Putamen (tissue), 1 donor: ENCODE results near the gene MOG.

ENCODE experiments used
- DNase-seq: peaks from one replicate; pipeline ENCODE4 v3.0.0-alpha.2; 2016; ENCODE audit warnings: low spot score

MOG gene

DNA sequence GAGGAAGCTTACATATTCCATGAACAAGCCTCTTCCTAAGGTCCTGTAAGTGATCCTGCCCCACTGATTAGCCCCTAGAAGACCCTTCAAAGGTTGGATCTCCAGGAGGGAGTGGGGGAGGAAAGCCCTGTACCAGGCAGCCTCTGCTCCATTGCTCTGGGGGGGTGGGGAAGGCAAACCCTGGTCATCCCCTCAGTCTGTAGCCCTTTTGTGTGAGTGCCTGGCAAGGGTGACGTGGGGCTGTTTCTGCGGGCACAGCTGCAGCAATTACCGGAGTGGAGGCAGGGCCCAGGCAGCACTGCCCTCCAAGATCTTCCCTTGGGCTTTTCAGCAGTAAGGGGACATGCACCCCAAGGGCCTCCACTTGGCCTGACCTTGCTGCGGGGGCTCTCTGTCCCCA lies at the start of gene MOG:
TSS of gene MOG (plus strand) at position 295 of the 400 bp plus-strand sequence. CDS start 118 bp downstream, outside the sequence.
- DNase-seq, result peak; percentile 96

DNA sequence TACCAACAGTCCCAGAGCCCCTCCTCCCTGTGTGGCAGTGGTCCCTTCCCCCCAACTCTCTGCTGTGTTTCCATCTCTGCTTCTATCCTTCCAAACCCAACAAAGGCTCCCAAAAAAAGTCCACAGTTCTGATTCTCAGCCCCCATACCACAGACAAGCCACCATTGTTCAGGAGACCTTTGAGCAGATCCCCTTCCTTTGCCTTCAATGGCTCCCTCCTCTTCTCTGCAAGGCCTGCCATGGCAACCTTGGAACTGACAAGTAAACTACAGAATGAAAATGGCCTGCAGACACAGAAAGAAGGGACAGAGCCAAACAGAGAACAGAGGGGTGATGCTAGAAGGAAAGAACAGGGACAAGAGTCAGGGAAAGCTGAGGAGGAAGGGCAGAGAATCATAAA lies 48.8 kb upstream of the MOG start:
- DNase-seq, result no peak

DNA sequence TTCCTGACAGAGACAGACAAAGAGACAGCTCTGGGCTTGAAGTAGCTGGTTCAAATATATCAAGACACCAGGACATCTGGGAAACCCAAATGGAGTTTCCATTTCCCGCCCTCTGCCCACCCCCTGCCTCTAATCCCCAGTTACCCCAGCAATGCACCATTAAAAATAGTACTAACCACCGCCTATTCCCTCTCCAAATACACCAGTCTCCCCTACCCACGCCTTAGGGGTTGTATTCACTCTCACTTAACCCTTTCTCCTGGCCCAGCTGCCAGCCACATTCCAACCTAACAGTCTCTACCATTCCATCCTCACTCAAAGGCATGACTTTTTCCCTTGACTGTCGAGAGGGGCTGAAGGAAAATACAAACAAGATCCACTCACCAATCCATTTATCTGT lies 46.4 kb upstream of the MOG start:
- no peak for DNase-seq

DNA sequence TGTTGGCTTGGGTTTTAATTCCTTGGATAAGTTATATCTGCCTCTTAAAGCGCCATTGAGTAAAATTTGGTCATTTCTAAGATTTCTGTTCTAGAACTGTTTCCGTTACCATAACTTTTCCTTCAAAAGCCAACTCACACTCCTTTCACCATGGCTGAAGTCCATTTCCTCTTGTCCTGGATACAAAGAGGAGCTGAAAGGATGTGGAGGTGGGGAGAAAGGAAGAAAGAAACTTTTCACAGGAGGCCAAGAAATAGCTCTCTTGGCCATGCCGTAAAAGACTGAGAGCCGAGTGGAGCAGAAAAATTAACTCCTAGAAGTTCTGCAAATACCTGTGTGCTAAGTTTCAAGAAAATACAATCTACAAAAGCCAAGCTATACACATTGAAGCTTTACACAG lies 45.5 kb upstream of the MOG start:
- DNase-seq, result no peak

DNA sequence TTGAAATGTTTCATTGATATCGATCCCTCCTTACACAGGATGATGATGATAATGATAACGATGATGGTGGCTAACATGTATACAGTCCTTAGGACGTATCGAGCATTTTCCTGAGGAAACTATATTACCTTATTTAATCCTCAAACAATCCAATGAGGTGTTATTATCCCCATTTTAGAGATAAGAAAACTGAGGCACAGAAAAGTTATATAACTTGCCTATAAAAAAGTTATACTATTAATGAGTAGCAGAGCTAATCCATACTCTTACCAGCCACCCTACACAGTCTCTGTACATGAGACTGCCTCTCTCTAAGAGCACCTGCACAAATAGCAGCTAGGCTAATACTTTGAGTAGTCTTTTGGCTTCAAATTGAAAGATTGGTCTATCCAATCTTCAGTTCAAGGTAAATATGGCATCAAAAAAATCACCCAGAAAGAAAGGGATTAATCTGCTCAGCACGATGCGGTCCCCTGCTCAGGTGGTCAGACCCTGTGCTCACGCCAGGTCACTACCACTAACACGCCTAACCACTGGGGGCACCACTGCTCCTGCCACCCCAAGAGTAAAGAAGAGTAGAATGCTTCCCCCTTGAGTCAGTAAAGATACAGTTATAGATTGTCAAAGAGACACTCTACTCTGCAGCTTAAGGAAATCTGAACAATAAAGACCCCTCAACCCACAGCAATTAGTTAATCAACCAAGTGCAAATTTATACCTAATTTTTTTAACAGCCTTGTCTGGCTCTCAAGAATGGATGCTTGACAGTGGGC lies 38.9 kb upstream of the MOG start:
- no peak for DNase-seq

DNA sequence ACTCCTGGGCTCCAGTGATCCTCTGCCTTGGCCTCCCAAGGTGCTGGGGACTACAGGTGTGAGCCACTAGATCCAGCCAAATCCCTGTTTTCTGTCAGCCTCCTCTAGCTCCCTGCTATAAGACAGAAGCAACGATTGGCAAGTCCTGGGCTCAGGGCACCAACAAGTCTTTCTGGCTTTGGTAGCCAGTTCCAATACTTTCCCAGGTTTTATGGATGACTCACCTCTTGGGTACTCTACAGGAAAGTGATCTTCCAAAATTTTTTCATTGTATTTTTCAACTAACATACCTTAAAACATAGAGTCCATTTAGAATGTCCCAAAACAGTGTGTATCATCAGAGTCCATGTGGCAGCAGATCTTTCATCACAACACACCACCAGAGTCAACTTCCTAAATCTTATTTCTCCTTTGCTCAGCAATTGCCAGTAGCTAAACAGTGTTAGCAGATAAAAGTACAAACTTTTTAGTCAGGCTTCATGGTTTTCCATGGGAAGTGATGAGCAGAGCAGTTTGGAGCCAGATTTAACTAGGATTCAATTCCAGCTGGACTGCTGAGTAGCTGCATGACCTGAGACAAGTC lies 37.2 kb upstream of the MOG start:
- DNase-seq, result no peak

DNA sequence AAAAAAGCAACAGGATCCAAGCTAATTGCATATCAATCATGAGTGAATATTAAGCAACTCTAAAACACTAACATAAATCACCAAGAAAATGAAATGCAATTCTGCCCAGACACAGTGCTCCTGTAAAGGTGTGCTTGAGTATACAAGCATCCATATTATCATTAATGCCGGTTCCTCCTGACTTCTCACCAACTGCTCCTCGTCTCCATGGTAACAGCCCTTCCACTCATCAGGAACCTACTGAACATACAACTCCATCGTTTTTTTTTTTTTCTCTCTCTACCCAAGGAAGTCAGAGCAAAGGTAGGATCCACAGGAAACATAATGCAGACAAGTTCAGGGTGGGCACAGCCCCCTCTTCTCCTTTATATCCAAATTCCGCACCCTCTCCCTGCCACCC lies 36.3 kb upstream of the MOG start:
- peak; percentile 55 for DNase-seq

DNA sequence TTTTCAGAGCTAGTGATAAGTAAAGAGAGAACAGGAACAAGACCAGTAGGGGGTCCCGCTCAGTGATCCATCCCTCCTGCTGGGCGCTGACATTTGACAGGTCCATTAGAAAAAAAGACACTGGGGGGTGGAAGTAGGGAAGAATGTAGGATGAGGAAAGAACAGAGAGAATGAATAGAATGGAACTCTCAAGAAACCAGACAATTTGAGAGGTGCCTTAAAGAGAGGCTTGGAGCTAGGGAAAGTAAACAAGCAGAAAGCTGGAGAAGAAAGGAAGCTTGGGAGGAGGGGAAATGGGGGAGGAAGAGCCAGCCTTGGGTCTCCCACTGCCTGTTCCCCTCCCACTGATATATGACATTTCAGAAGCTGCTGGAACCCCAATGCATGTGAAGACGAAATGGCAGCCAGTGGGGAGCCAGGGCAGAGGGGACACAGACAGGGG lies 32.4 kb upstream of the MOG start:
- no peak for DNase-seq

DNA sequence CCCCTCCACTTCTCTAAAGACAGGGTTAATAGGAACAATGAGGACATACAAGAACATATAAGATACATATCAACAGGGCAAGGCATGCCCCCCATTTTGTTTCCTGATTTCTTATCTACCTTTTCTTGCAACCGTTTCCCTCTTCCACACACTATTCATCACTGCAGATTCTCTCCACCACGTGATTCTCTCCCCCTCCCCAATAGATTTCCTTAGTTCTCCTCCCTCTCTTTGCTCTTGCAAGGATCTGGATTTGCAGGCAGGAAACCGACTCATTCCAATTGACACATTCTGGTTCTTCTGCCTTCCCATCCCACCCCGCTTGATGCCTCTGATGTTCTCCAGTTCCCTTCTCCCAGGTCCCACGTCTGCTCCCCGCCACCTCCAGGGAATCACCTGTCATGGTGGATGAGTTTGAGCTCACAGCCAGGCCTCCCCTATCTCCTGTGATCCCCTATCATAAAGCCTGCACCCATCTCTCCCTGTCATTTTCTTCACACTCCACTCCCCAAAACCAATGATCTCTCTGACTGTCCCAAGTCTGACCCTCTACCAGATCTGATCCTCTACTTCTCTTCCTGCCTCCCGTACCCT lies 31.5 kb upstream of the MOG start:
- no peak for DNase-seq

DNA sequence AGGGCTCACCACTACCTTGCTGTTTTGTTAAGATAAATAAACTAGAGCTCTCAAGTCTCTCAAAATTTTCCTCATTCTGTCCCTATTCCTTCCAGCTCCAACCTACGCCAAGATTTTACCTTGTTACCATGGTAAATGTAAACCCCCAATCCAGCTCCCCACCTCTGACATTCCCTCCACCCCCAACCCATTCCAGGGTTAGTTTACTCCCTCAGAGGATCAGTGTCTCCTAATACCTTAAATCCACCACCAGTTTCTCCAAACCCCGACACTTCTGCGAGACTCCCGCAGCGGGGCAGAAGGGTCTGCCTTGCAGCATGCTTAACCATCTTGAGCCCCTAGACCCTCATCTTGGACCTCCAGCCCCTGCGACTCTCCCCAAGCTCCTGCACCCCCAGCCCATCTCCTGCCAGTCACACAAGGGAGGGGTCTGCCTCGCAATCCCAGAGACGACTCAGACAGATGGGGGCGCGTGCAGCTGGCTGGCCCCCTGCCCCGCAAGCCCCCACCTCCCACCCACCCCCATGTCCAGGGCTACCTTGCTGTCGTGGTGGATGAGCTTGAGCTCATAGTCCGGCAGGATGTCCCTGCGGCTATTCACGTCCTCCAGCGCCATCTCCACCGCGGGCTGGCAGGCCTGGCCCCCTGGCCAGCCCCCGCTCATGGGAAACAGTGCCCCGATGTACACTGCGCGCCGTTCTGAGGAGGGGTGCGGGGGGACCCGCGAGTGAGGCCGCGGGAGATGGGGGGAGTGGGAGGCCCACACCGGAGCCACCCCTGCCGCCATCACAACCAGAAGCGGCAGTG lies 29.7 kb upstream of the MOG start:
- no peak for DNase-seq

DNA sequence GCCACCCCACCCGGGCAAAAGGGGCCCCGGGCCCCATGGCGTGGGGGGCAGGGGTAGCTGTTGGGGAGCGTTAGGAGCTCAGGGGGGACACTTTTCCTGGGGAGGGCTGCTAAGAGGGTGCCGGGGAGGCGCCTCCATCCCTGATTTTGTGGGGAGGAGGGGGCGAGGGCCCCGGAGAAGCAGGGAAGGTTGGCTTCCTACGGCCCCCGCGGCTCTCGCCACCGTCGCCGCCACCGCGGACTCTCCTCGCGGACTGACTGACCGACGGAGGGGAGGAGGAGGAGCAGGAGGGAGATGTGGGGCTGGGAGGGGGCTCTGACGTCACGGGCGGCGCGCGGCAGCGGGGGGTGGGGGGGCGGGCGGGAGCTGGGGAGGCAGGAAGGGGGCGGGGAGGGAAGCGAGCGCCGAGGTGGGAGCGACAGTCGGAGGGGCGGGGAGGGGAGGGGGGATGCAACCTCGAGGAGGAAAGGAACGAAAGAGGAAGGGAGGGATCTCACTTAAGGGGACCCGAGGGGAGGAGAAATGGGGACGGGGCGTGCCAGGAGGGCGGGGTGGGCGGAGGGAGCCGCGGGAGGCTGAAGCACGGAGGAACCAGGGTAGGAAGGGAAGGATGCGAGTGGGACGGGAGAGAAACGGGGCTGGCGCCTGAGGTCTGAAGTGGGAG lies 29.0 kb upstream of the MOG start:
- no peak for DNase-seq

DNA sequence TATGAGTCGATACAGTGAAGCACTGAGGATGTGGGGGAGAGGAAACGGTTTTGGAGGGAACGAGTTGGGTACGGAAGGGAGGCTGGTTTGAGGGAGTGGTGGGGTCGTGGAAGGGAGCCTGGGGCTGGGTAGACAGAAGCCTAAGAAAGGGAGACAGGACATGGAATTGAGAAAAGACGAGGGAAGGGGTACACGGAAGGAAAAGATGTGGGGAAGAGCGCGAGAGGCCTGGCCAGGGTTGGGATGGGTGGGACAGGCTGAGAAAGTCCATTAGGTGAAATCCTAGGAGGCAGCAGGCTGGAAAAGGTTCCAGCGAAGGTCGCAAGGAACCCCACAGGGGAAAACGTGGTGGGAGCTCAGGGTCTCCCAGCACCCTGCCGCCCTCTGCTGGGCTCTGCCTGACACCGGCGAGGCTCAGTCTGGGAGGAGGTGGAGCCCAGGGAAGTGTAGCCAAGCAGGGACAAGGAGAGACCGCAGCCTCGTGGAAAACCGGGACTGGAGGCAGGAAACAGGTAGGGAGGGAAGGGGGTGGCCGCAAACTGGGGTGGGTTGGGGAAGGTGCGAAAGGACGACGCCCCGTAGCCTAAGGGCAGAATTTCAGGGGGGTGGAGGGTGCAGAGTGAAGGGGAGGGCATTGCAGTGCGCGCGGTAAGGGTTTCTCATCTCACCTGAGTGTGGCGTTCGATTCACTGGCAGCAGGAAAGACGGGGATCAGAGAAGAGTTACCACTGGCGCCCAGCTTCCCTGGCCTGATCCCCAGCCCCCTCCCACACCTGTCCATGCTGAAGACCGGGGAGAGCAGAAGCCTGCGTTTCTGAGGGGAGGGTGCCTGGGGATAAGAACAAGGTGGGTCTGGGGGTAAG lies 28.2 kb upstream of the MOG start:
- no peak for DNase-seq

DNA sequence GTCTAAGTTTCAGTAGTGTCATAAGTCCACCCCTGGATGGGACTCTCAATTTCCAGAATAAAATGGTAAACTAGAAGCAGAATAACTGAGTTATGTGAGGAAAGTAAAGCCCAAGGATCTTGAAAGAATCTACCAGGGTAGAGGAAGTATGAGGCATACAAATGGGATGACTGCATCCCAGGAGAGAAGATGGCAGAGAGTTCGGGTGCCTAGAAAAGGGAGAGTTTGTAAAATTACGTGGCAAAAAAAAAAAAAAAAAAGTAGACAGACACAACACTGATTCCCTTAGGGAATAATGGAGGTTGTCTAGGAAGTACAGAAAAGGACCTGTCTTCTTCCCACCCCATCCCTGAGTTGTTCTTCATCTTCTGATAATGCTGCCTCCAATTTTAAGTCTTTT lies 27.3 kb upstream of the MOG start:
- DNase-seq, result no peak

DNA sequence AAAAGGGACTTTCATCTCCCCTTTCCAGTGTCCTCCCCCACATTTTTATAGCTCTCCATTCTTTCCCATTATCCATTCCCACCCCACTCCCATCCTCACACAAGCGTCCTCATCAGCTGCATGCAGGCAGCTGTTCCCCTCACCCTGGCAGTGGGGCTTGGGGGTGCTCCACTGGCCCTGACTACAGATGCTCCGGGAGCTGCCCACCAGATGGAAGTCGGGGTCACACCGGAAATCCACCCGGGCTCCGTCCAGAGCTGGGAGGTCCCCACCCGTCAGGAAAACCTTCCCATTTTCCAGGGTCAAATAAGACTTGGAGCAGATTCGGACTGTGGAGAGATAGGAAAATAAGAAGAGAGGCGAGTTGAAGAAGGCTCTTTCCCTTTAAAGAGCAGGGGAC lies 26.6 kb upstream of the MOG start:
- DNase-seq, result no peak

DNA sequence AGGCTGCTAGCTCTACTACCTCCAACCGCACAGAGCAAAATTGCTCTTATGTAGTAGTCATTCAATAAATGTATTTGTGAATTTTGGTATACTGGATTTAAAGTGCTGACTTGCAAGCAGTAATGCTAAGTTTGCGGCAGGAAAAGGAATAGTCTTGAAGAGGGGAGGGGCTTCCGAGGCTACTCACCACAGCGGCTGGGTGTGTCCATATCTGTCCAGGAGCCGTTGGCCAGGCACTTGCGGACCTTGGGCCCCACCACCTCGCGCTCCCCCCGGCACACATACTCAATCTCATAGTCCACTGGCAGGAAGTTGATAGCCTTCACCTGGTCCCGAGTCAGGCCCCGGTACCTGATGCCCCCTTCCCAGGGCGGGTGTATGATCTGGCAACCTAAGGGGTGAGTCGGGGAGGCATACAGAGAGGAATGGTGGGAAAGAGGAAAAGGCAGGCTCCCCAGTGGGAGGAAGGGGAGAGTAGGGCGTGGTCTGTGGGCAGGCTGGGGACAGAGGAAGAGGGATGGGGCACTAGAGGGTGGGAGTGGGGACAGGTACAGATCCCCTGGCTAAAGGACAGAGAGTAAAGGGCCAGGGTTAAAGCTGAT lies 25.6 kb upstream of the MOG start:
- no peak for DNase-seq

DNA sequence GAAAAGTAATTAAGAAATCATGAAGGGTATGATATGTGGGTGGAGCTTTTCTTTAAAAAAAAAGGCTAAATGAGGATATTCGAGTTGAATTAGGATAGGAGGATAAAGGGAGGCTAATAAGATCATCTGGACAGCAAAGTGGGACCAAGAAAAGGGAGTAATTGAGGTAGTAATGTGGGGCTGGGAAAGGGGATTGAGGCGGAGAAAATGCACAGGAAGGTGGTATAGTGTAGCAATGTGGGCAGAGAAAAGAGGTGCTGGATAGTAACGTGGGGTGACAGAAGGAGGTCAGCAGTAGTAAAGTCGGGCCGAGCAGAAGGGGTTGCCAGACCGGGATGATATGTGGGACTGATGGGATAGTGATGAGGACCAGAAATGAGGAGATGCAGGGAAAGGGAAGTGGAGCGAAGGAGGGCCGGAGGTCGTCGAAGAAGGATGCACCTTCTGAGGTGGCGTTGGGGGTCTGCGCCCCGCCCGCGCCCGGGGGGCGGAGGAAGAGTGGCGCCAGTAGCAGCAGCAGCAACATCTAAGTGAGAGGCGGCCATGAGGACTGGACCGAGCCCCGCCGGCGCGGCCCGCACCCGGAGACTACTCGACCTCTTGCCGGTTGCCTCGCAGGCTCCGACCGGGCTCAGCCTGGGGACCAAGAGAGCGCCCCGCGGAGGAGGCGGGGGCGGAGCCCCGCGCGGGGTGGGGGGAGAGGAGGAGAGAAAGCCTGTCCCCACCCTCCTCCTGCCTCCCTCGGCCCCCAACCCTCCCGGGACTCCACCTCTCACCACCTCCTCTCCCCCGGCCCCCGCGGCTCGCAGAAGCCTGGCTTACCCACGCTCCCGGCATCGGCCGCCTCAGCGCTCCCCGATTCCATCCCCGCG lies 24.8 kb upstream of the MOG start:
- DNase-seq, result no peak

DNA sequence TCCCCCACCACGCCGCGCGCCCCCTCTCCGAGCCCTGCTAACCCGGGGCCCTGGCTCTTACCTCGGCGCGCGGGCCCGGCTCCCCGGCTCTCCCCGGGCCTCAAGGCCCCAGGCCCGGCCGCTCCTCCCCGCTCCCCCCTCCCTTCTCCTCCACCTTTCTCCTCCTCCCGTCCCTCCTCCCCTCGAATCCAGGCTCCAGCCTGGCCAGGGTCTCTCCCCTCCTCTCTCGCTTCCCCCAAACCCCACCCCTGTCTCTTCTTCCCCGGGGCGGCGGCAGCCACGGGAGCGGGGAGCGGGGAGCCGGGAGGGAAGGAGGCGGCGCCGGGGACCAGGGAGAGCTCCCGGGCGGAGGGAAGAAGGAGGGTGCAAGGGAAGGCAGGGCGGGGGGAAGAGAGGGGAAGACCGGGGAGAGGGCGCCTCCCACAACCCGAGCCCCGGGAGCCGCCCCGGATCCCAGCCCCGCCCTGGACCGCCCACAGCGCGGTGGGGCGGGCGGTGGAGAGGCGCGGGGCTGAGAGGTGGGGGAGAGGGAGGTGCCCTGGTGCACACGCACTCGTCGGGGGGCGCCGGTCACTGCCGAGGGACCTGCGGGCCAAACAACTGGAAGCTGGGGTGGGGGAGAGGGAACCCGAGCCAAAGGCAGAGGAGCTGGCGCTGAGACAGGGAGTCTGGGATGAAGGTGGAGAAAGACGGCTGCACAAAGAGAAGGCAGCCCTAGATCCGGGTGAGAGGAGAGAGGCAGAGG lies 23.9 kb upstream of the MOG start, which contains the start of gene GABBR1:
TSS of gene GABBR1 (minus strand) at position 395 of the 745 bp plus-strand sequence. CDS start 798 bp downstream, outside the sequence.
- peak; percentile 89 for DNase-seq

DNA sequence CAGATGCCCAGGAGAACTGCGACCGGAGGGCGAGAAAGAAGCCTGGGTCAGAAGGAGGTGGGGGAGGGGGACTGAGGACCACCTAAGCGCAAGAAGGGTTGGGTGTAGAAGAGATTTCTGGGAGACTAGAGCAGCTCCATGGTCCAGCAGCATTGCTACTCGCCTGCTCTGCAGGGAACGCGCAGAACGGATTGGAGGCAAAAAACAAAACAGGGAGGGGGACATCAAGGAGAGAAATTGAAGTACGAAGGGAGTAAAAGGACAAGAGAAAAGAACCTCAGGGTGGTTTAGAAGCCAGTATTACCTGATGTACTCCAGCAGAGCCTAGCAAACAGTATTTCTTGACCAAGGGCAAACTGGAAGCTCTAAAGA lies 23.4 kb upstream of the MOG start:
- DNase-seq, result no peak

DNA sequence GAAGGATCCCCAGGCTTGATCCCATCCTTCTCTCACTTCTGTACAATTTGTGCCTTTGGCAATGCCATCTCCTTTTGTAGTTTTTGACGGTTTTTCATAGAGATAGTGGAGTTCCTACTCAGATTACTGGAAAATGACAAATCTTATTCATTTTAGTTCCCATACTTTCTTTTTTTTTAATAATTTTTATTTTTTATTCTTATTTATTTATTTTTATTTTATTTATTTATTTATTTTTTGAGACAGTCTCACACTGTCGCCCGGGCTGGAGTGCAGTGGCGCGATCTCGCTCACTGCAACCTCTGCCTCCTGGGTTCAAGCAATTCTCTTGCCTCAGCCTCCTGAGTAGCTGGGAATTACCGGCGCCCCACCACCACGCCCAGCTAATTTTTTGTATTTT lies 19.6 kb upstream of the MOG start:
- no peak for DNase-seq
